Colonic mucosa (tissue), 4 donors: Measurements from ENCODE around the gene MB21D2. TPM values are rescaled to one million over a fixed set of nuclear protein-coding genes. Genes with fewer than 3 reads are reported as not detected.

Experiments
- DNase-seq: peaks from one replicate; pipeline ENCODE4 v3.0.0-alpha.2; 2020
- H3K27ac ChIP-seq: fragments of 200-600 bp; one replicate; pipeline ENCODE4 v1.8.0; 2021
- H3K27me3 ChIP-seq: fragments of 200-600 bp; one replicate; pipeline ENCODE4 v1.8.0; 2021
- H3K36me3 ChIP-seq: fragments of 200-600 bp; one replicate; pipeline ENCODE4 v1.8.0; 2021
- H3K4me1 ChIP-seq: fragments of 200-600 bp; one replicate; pipeline ENCODE4 v1.8.0; 2021; ENCODE audit warnings: mild to moderate bottlenecking
- H3K4me3 ChIP-seq: fragments of 200-600 bp; one replicate; pipeline ENCODE4 v1.8.0; 2021
- H3K9ac ChIP-seq, 2 donors: one replicate each; pipeline ENCODE4 v1.7.0; 2013; ENCODE audit warnings: control low read depth in 2 of 2, low read depth in 2 of 2, low read length in 2 of 2
- H3K9me3 ChIP-seq: fragments of 200-600 bp; one replicate; pipeline ENCODE4 v1.8.0; 2021
- intact Hi-C: fragments of 100-400 bp; cut with DNase I; formaldehyde crosslinking; loops from one replicate; pipeline ENCODE4 v1.14.1; 2022
- total RNA-seq, 2 donors: library from RNA; stranded (reverse); fragmentation: NEBNext Ultra II Directional in 1 of 2; extraction: Animal tissue kit (Norgen Biotek cat#: 25700) in 1 of 2; gene quantifications; one replicate each; pipeline ENCODE4 v1.2.1, GENCODE V29; 2021
- TF ChIP-seq, protein P1 (sequence below): fragments of 200-600 bp; IDR thresholded peaks from one replicate; pipeline ENCODE4 v1.8.0; 2022; ENCODE audit warnings: antibody characterized with exemption, mild to moderate bottlenecking
- donor health status: healthy.
- donor health status: DM: no; HTN: no; CAD: no.
- donor health status: DM: no; HTN: no; CAD: no.

MB21D2 gene
- total RNA-seq, 2 donors from 2014 or later, result 2.8 to 4.4 TPM

DNA sequence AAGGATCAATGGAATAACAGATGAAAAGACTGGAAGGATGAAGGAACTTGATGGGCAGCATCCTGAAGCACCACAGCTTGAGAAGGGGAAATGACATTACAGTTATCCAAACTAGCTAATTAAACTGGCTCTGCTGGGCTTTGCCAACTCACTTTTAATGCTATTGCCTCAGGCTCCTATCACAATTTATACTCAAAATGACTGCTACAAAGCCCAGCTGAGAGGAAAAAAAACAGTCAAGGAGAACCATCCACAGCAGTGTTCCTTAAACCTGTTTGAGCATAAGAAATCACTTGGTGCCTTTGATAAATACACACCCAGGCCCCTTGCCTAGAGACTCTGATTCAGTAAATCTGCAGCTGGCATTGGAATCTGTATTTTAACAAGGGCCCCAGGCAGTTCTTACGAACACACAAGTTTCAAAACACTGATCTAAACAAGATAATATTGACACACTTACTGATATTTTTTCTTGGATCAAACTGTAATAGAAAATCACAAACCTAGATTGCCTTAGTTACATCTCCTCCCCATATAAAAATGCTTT is 85.8 kb downstream of the MB21D2 start:
- Histone ChIP-seq H3K4me3 (no peak overlapping the region), H3K27me3 (no peaks in the 10 kb centered on the region), H3K36me3 (no peaks in the 10 kb centered on the region), H3K27ac (no peak overlapping the region), H3K4me1 (no peaks in the 10 kb centered on the region), H3K9me3 (no peaks in the 10 kb centered on the region), H3K9ac (no peak overlapping the region)
- no peak for DNase-seq
- intact Hi-C loops, result no loop called here
- TF ChIP-seq, protein P1, sequence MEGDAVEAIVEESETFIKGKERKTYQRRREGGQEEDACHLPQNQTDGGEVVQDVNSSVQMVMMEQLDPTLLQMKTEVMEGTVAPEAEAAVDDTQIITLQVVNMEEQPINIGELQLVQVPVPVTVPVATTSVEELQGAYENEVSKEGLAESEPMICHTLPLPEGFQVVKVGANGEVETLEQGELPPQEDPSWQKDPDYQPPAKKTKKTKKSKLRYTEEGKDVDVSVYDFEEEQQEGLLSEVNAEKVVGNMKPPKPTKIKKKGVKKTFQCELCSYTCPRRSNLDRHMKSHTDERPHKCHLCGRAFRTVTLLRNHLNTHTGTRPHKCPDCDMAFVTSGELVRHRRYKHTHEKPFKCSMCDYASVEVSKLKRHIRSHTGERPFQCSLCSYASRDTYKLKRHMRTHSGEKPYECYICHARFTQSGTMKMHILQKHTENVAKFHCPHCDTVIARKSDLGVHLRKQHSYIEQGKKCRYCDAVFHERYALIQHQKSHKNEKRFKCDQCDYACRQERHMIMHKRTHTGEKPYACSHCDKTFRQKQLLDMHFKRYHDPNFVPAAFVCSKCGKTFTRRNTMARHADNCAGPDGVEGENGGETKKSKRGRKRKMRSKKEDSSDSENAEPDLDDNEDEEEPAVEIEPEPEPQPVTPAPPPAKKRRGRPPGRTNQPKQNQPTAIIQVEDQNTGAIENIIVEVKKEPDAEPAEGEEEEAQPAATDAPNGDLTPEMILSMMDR, result no peak

DNA sequence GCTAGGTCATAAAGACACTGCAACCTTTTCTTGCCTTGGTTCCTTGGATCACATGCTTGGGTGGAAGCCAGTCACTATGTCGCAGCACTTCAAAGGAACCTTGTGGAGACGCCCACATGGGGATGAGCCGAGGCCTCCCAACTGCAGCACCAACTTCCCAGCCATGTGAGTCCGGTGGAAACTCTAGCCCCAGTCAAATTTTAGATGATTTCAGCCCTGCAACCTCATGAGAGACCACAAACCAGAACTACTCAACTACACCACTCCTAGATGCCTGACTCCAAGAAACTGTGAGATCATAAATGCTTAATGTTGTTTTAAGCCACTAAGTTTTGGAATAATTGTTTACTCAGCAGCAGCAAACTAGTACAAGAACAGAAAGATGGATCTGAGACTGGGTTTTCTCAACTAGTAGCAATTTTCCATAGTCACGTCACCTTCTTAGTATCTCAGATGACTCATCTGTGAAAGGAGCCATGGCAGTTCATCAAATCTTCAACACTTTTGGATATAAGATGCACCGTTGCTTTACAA is 86.5 kb downstream of the MB21D2 start:
- no peaks in the 10 kb centered on the region for H3K4me1 ChIP-seq

DNA sequence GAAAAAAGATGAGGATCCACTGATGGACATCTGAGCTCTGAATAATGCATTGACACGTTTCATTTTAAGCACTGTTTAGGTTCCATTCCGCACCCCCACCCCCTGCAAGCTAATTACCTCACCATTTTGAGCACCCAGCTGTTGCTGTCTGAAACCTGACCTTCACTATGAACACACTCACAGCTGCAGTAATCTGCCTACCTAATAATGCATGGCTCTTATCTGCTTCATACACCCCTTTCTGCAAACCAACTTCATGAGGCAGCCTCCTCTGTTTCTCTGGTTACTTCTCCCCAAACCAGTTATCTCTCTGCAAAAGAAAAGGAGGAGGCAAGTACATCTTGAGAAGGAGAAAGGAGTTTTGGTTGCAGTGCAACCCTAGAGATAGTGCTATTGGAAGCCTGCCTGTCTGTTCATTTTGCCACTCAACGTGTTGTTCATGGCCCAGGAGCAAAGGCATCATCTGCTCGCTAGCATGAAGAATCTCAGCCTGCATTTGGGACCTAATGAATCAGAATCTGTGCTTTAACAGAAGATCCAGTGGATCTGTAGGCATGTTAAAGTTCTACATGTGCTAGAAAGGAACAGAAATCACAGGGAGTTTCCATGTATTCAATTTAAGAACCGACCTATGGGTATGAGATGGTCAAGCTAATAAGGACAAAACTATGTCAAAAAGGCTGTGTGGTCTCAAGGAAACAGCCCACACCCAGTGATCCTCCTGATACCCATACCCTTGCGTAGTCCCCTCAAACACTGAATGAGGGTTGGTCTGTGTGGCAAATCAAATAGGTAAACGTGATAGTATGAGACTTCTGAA is 87.2 kb downstream of the MB21D2 start:
- no peaks in the 10 kb centered on the region for H3K36me3 ChIP-seq
- H3K4me1 ChIP-seq, result no peaks in the 10 kb centered on the region
- H3K27me3 ChIP-seq, result no peaks in the 10 kb centered on the region
- H3K27ac ChIP-seq, result no peak overlapping the region
- H3K9me3 ChIP-seq, result no peaks in the 10 kb centered on the region
- no peak overlapping the region for H3K9ac ChIP-seq
- intact Hi-C loops, result no loop called here
- DNase-seq, result no peak
- H3K4me3 ChIP-seq, result no peak overlapping the region
- TF ChIP-seq, protein P1, result no peak

More for the DNA sequence above, 86.5 kb downstream of the MB21D2 start:
- Histone ChIP-seq H3K9me3 (no peaks in the 10 kb centered on the region), H3K4me3 (no peak overlapping the region), H3K27me3 (no peaks in the 10 kb centered on the region), H3K9ac (no peak overlapping the region), H3K36me3 (no peaks in the 10 kb centered on the region), H3K27ac (no peak overlapping the region)
- TF ChIP-seq, protein P1, result no peak
- DNase-seq, result no peak
- intact Hi-C loops, result no loop called here

DNA sequence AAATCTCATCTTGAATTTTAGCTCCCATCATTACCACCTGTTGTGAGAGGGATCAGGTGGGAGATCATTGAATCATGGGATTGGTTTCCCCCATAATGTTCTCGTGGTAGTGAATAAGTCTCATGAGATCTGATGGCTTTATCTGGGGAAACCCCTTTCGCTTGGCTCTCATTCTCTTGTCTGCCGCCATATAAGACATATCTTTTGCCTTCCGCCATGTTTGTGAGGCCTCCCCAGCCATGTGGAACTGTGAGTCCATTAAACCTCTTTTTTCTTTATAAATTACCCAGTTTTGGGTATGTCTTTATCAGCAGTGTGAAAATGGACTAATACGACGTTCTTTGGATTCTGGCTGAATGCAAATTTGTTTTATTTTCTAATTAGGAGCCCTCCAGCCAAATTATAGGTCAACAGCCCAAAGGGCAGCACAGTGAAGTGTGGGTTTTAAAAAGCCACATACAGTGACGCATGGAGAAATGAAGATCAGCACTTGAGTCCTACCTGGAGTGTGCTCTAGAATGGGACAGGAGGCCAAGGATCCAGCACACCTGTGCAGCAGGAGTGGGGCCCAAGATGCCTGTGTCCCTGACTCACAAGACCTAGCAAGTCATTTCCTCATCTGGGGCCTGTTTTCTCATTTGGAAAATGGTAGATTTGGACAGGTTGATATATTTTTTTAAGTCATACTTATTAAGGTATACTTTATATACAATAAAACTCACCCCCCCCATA is 89.6 kb downstream of the MB21D2 start:
- intact Hi-C loops, result no loop called here
- Histone ChIP-seq H3K9ac (no peak overlapping the region), H3K27ac (no peak overlapping the region), H3K4me3 (no peak overlapping the region), H3K9me3 (no peaks in the 10 kb centered on the region), H3K36me3 (no peaks in the 10 kb centered on the region), H3K4me1 (no peaks in the 10 kb centered on the region), H3K27me3 (no peaks in the 10 kb centered on the region)
- TF ChIP-seq, protein P1, result no peak
- no peak for DNase-seq

DNA sequence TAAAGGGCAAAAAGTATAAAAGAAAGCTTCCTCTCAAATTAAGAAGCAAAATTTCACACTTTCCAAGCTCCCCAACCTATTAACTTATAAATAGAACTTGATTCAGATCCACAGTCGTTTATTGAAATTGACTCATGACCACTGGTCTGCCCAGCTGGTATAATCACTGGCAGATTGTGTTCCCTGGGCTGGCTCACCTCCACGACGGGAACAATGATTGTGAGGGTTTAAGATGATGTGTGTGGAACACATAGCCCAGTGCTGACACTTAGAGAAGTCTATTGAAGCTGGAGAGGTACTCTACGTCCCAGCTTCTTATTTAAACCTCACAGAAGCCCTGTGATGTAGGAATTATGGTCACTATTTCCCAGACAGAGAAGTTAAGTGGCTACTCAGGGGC is 90.4 kb downstream of the MB21D2 start:
- intact Hi-C loops, result no loop called here
- Histone ChIP-seq H3K9ac (no peak overlapping the region), H3K27ac (no peak overlapping the region), H3K9me3 (no peaks in the 10 kb centered on the region), H3K4me3 (no peak overlapping the region), H3K36me3 (no peaks in the 10 kb centered on the region), H3K4me1 (no peaks in the 10 kb centered on the region), H3K27me3 (no peaks in the 10 kb centered on the region)
- no peak for DNase-seq
- TF ChIP-seq, protein P1, result no peak
